Posterior cingulate gyrus (tissue), 11 donors: ENCODE data around the gene MMP8.

ENCODE experiments used
- DNase-seq, 10 donors: peaks; one replicate each; pipeline versions ENCODE4 v3.0.0 to v3.0.0-alpha.2; 2020 to 2021; ENCODE audit warnings: mixed read lengths in 3 of 10
- intact Hi-C: fragments of 100-400 bp; cut with DNase I; formaldehyde crosslinking; loops from one replicate; pipeline ENCODE4 v1.15.1; 2023

The MMP8 gene

DNA sequence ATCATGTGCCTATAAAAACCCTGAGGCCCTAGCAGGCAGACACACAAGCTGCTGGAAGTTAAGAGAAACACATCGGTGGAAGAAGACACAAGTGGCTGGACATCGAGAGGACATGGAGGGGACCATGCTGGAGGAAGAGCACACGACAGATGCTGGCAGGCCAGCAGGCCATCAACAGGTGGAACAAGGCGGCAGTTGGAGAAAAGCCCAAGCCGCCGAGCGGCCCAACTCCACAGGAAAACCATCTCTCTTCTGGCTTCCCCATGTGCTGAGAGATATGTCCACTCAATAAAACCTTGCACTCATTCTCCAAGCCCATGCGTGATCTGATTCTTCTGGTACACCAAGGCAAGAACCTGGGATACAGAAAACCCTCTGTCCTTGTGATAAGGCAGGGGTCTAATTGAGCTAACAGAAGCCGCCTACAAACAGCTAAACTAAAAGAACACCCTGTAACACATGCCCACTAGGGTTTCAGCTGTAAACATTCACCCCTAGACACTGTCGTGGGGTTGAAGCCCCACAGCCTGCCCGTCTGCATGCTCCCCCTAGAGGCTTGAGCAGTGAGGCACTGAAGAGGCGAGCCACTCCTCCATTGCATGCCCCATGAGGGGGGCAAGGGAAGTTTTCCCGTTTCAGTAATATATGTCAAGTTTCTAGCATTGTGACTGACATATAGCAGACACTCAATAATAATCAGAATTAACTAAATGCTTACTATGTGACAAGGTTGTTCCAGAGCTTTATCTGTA is 60.6 kb downstream of the MMP8 start:
- intact Hi-C loops, result no loop called here
- peak in 1 of 10 donors; percentile 59 for DNase-seq

DNA sequence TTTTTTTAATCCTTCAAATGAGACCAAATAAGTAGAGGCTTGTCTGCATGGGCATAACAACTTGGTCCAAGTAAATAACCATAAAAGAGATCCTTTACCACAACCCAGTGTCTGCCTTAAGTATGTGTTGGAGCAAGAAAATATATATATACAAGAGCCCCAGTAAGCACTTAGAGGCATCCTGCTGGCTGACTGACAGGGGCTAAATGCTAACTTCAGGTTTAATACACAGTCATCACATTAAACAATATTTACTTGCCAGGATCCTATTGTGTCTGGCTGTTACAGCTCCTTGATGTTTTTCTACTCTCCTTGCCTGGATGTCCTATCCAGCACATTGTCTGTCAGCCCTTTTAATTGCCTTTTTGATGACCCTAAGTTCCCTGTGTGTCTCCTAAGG is 62.1 kb downstream of the MMP8 start:
- intact Hi-C loops, result no loop called here
- no peak for DNase-seq
